Pulmonary artery endothelial cell (primary cell): ENCODE data around the gene MGP. TPM values are rescaled to one million over a fixed set of nuclear protein-coding genes. Genes with fewer than 3 reads are reported as not detected.

ENCODE experiments used
- total RNA-seq: library from RNA; depleted of rRNA; stranded (reverse); fragments of >200 nt; gene quantifications from 2 replicates; pipeline ENCODE4 v1.2.3, GENCODE V29; 2014

The MGP gene
- total RNA-seq, 1 donor from 2014 or later = 196 TPM

Other genes with a start within 250 kb of the MGP start
- gene GUCY2C, start 189.3 kb downstream of the MGP start, total RNA-seq = not detected in 2 replicates
- gene WBP11, start 82.4 kb downstream of the MGP start, total RNA-seq = 17.3 and 22.4 TPM in 2 replicates
- gene C12orf60, start 82.2 kb downstream of the MGP start, total RNA-seq = 0.79 and 1.5 TPM in 2 replicates
- gene SMCO3, start 71.7 kb downstream of the MGP start, total RNA-seq = 0.39 and 0.46 TPM in 2 replicates
- 18.7 and 74.4 TPM in 2 replicates for gene ART4, start 42.3 kb downstream of the MGP start, total RNA-seq
- 0.14 and 0.33 TPM in 2 replicates for gene ERP27, start 52.7 kb upstream of the MGP start, total RNA-seq
- gene ARHGDIB, start 75.7 kb upstream of the MGP start, total RNA-seq = 231 and 318 TPM in 2 replicates
- gene PDE6H, start 87.2 kb upstream of the MGP start, total RNA-seq = not detected in 2 replicates